ENCODE results near the gene PALLD. TPM values are rescaled to one million over a fixed set of nuclear protein-coding genes. Genes with fewer than 3 reads are reported as not detected.
A peak's percentile ranks its signal among the peaks of the same experiment; 100 is the strongest.

Gene PALLD
- polyA plus RNA-seq, 3 donors, result 6.1 to 11.8 (median 9.9) TPM

DNA sequence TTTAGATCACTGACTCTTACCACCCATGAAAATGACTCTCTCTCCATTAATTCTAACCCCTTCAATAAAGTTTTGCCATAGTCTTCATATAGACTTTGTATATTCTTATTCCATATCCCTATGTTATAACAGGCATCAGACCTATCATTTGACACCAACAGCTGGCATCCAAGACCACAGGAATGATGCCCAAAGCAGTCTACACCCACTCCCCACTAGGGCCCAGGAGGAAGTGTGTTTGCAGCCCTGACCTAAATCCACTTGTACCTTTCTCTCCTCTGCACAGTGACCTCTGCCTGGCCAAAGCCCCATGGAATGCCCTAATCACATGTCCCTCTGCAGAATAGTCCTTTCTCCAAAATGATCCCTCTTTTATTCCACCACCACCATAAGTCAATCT lies 294.0 kb downstream of the PALLD start:
- no peak overlapping the region for H3K9ac ChIP-seq (ENCODE audit: insufficient read depth, low read length, poor library complexity, severe bottlenecking)
- no peaks in the 10 kb centered on the region for H3K79me2 ChIP-seq (ENCODE audit: insufficient read depth, low read length)
- H3K4me1 ChIP-seq (ENCODE audit: control insufficient read depth in 1 of 2, insufficient read depth in 2 of 2, low read length in 2 of 2), result peaks cover 33 to 44% of the 10 kb centered on the region in 2 donors
- Mint-ChIP-seq H3K36me3 (peaks cover 0 to 3% of the 10 kb centered on the region in 2 donors), H3K9me3 (peaks cover 0 to 9% (median 7%) of the 10 kb centered on the region in 7 donors), H3K4me1 (peaks cover 36% of the 10 kb centered on the region), H3K27me3 (ENCODE audit: low read depth in 3 of 3) (peaks cover 0 to 7% (median 0%) of the 10 kb centered on the region in 3 donors), H3K4me3 (no peak overlapping the region), H3K27ac (peak overlapping the region in 2 of 7 donors; percentile 65 to 81)
- no peaks in the 10 kb centered on the region for H3K36me3 ChIP-seq (replicated peaks in 1 of 2; ENCODE audit: control insufficient read depth in 1 of 2, insufficient read depth in 2 of 2, low read length in 2 of 2)
- no peak for DNase-seq
- no peak overlapping the region for H3K4me2 ChIP-seq (replicated peaks; ENCODE audit: extremely low read depth, low read length, poor library complexity, severe bottlenecking)
- no peaks in the 10 kb centered on the region for H4K20me1 ChIP-seq (ENCODE audit: insufficient read depth, low read length)
- TF ChIP-seq, protein P1, sequence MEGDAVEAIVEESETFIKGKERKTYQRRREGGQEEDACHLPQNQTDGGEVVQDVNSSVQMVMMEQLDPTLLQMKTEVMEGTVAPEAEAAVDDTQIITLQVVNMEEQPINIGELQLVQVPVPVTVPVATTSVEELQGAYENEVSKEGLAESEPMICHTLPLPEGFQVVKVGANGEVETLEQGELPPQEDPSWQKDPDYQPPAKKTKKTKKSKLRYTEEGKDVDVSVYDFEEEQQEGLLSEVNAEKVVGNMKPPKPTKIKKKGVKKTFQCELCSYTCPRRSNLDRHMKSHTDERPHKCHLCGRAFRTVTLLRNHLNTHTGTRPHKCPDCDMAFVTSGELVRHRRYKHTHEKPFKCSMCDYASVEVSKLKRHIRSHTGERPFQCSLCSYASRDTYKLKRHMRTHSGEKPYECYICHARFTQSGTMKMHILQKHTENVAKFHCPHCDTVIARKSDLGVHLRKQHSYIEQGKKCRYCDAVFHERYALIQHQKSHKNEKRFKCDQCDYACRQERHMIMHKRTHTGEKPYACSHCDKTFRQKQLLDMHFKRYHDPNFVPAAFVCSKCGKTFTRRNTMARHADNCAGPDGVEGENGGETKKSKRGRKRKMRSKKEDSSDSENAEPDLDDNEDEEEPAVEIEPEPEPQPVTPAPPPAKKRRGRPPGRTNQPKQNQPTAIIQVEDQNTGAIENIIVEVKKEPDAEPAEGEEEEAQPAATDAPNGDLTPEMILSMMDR (IDR thresholded peaks at IDR 0.05), result no peak
- intact Hi-C loops (cut with micrococcal nuclease), result loop anchor here in 1 of 2 donors (10.0 kb wide), 1 partner anchor 66 kb away; no protein-coding TSS in a partner anchor
- H2AFZ ChIP-seq (ENCODE audit: insufficient read depth, low read depth, low read length, poor library complexity, severe bottlenecking), result no peak overlapping the region
- no peak overlapping the region for H3K4me3 ChIP-seq (replicated peaks in 1 of 3; ENCODE audit: low read depth in 2 of 3, low read length in 3 of 3)
- no peaks in the 10 kb centered on the region for H3K27me3 ChIP-seq (ENCODE audit: control insufficient read depth in 2 of 2, insufficient read depth in 2 of 2, low read length in 2 of 2)
- H3K27ac ChIP-seq (ENCODE audit: low read depth in 1 of 2, low read length in 2 of 2), result no peak overlapping the region
- H3K9me3 ChIP-seq (replicated peaks in 1 of 2; ENCODE audit: control insufficient read depth in 1 of 2, insufficient read depth in 1 of 2, low read length in 2 of 2), result peaks cover 4 to 6% of the 10 kb centered on the region in 2 donors

DNA sequence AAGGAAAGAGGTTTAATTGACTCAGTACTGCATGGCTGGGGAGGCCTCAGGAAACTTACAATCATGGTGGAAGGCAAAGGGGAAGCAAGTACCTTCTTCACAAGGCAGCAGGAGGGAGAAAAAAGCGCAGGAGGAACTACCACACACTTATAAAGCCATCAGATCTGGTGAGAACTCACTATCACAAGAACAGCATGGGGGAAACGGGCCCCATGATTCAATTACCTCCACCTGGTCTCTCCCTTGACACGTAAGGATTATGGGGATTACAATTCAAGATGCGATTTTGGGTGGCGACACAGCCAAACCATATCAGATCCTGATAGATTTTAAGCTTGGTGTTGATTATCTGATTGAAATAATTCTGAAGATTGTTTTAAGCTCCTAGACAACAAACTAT lies 294.5 kb downstream of the PALLD start:
- Mint-ChIP-seq H3K36me3 (peaks cover 0 to 3% of the 10 kb centered on the region in 2 donors), H3K4me3 (no peak overlapping the region), H3K9me3 (peaks cover 0 to 9% (median 7%) of the 10 kb centered on the region in 7 donors), H3K4me1 (peaks cover 41% of the 10 kb centered on the region), H3K27ac (peak overlapping the region in 1 of 7 donors; percentile 62), H3K27me3 (ENCODE audit: low read depth in 3 of 3) (peaks cover 0 to 7% (median 0%) of the 10 kb centered on the region in 3 donors)
- Histone ChIP-seq H3K27me3 (ENCODE audit: control insufficient read depth in 2 of 2, insufficient read depth in 2 of 2, low read length in 2 of 2) (no peaks in the 10 kb centered on the region), H3K27ac (ENCODE audit: low read depth in 1 of 2, low read length in 2 of 2) (no peak overlapping the region), H2AFZ (ENCODE audit: insufficient read depth, low read depth, low read length, poor library complexity, severe bottlenecking) (no peak overlapping the region), H3K4me3 (replicated peaks in 1 of 3; ENCODE audit: low read depth in 2 of 3, low read length in 3 of 3) (no peak overlapping the region), H3K4me1 (ENCODE audit: control insufficient read depth in 1 of 2, insufficient read depth in 2 of 2, low read length in 2 of 2) (peaks cover 37 to 49% of the 10 kb centered on the region in 2 donors), H4K20me1 (ENCODE audit: insufficient read depth, low read length) (no peaks in the 10 kb centered on the region), H3K4me2 (replicated peaks; ENCODE audit: extremely low read depth, low read length, poor library complexity, severe bottlenecking) (no peak overlapping the region), H3K9ac (ENCODE audit: insufficient read depth, low read length, poor library complexity, severe bottlenecking) (no peak overlapping the region), H3K9me3 (replicated peaks in 1 of 2; ENCODE audit: control insufficient read depth in 1 of 2, insufficient read depth in 1 of 2, low read length in 2 of 2) (peaks cover 4 to 6% of the 10 kb centered on the region in 2 donors), H3K36me3 (replicated peaks in 1 of 2; ENCODE audit: control insufficient read depth in 1 of 2, insufficient read depth in 2 of 2, low read length in 2 of 2) (no peaks in the 10 kb centered on the region), H3K79me2 (ENCODE audit: insufficient read depth, low read length) (no peaks in the 10 kb centered on the region)
- TF ChIP-seq, protein P1 (IDR thresholded peaks at IDR 0.05), result no peak
- intact Hi-C loops (cut with micrococcal nuclease), result loop anchor here in 1 of 2 donors (10.0 kb wide), 1 partner anchor 67 kb away; no protein-coding TSS in a partner anchor
- no peak for DNase-seq
- WGBS (ENCODE audit: insufficient coverage), result no CpG with 5 or more reads among the region's 5 CpGs

Measured in CD14-positive monocyte (primary cell).